Fibroblast of pulmonary artery (primary cell): ENCODE results near the gene KRT1.
A peak's percentile ranks its signal among the peaks of the same experiment; 100 is the strongest.

Experiments used
- DNase-seq: peaks from one replicate; pipeline ENCODE4 v3.0.0-alpha.2; 2010; ENCODE audit warnings: low read depth
- H3K4me3 ChIP-seq: replicated peaks from 2 replicates; pipeline ENCODE4 v1.5.1; 2011; ENCODE audit warnings: low read depth, mild to moderate bottlenecking, control low read depth, low read length, moderate library complexity
- TF ChIP-seq, protein P1 (sequence below): IDR thresholded peaks from 2 replicates; pipeline ENCODE4 v1.5.1; 2011; ENCODE audit warnings: mild to moderate bottlenecking, control low read depth, low read length, inconsistent platforms; ENCODE audit errors: missing control alignments

KRT1 gene

DNA sequence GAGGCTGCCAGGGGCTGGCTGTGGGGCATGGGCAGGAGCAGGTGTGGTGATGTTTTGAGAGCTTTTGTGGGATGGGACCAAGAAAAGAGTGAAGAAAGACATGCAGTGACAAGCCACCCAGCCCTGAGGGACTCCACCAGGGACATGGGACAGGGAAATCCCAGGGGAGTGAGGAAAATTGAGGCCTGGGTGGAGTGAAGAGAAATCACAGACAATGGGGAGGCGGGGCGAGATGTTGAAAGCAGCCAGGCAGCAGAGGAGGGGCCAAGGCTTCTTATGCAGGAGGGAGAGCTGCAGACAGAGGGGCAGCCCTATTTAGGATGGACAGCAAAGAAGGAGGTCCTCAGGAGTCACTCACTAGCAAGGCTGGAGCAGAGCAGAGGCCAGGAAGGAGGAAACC lies 4.2 kb upstream of the KRT1 start:
- DNase-seq: no peak
- no peak overlapping the region for H3K4me3 ChIP-seq
- TF ChIP-seq, protein P1, sequence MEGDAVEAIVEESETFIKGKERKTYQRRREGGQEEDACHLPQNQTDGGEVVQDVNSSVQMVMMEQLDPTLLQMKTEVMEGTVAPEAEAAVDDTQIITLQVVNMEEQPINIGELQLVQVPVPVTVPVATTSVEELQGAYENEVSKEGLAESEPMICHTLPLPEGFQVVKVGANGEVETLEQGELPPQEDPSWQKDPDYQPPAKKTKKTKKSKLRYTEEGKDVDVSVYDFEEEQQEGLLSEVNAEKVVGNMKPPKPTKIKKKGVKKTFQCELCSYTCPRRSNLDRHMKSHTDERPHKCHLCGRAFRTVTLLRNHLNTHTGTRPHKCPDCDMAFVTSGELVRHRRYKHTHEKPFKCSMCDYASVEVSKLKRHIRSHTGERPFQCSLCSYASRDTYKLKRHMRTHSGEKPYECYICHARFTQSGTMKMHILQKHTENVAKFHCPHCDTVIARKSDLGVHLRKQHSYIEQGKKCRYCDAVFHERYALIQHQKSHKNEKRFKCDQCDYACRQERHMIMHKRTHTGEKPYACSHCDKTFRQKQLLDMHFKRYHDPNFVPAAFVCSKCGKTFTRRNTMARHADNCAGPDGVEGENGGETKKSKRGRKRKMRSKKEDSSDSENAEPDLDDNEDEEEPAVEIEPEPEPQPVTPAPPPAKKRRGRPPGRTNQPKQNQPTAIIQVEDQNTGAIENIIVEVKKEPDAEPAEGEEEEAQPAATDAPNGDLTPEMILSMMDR: no peak

DNA sequence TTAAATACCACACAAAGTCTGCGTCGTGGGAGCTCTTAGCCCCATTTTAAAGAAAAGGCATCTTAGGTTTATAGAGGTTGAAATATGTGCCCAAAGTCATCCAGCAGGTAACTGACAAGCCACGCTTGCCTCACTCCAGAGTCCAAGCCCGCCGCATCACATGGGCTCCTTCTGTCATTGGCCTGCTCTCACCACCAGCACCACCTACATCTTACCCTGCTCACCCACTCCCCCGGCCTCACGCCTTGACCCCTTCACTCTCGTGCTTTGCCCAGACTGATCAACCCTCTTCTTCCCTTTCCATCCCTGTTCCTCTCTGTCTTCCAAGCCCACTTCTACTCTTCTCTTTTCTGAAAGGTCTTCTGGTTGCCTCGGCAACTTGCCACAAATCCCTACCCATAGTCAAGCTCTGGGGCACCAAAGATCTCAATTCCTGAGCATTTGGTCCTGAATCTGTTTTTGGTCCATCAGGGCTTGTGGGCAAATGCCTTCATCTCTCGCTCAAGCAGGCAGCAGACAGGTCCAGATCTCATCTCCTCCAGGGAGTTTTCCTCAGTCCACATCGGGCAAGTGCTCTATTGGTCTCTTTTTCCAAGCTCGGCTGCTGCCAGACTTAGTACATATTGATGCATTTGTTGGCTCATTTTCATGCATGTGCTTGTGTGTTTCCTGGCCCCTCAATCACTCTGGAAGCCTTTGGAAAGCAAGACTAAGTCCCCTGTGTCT lies 3.5 kb upstream of the KRT1 start:
- TF ChIP-seq, protein P1: no peak
- no peak overlapping the region for H3K4me3 ChIP-seq
- DNase-seq: no peak

DNA sequence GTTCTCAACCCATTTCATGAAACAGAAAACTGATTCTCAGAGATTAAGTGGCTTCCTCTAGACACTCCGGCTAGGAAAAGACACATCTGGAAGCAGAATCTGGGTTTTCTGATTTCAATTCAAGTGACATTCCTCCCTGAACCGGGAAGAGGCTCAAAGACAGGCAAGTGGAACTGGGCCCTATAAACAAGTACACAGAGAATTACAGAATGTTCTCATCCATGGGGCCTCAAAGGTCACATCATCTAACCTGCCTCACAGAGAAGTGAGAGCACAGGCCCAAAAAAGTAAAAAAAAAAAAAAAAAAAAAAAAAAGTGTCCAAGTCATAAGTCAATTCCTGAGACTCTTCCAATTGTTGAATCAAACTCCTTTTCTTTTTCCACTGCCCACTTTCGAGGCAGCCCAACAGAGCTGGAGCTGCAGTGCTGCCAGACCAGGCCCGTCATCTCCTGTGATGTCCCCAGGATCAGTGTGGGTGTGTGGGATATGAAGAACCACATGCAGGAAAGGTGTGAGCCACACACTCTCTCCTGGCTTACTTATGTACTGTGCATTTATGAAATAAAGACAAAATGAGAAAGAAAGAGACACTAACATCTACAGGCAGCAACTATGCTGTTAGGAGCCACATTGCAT lies 2.8 kb upstream of the KRT1 start:
- H3K4me3 ChIP-seq: no peak overlapping the region
- DNase-seq: no peak
- TF ChIP-seq, protein P1: no peak

DNA sequence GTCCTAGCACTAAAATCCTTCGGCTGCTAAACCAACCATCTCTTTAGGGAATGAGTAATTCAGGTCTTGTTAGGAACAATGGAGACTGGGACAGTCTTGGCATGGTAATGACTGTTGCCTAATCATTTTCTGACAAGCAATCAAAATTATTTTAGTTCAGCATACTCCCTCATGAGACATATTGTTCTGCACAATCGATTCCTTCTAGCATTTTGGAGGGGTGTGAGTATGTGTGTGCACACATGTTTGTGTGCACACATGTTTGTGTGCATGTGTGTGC lies 2.1 kb upstream of the KRT1 start:
- TF ChIP-seq, protein P1: no peak
- H3K4me3 ChIP-seq: no peak overlapping the region
- peak; percentile 56 for DNase-seq

DNA sequence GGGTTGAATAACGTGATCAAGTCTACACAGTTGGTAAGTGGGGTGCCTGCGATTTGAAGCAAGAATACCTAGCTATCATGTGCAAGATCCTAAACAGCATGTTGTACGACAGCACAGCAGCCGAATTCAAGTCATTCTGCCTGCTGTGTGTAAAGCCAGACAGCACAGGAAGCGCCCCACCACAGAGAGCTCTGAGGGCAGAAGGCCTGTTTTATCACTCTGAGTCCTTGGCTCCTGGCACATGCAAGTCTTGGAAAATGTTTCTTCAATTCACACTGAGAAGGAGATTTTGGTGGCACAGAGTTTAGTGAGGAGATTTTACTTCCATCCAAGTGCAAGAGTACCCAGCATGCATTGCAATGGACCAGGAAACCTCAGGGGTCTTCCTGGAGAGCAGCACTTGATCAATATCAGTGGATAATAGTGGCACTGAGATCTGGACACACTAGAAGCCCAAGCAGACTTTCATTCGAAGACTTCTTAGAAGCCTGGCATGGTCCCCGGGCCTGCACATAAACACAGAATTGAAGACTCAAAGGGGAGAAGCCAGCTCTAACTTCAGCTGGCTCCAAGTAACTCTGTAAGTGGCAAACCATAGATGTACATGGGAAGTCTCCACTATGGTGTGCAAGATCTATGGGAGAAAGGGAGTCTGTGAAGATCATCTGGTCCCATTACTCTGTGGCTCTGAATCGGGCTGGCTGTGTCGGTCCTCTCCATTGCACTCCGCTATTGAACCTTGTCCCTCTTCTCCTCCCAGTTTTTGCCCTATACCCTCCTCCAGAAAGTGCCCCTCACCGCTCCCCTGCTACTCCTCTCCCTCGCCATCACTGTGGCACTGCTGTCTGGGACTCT lies 1.5 kb upstream of the KRT1 start:
- TF ChIP-seq, protein P1: no peak
- no peak for DNase-seq
- H3K4me3 ChIP-seq: no peak overlapping the region

DNA sequence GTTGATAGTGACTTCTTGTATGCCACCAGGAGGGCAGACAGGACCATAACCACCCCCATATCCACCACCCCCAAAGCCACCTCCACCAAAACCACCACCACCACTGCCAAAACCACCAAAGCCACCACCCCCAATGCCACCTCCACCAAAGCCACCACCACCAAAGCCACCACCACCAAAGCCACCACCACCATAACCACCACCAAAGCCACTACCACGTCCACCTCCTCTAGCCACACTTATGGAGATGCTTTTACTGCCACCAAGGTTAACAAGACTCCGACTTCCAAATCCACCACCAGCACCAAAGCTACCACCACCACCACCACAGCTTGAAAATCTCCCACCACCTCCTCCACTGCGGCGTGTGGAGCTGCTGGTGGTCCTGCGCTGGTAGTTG lies 332 bp downstream of the KRT1 start:
- no peak overlapping the region for H3K4me3 ChIP-seq
- TF ChIP-seq, protein P1: no peak
- no peak for DNase-seq
